PFSK-1 (cell line): ENCODE results near the gene ESYT3.

Experiments
- FOXP2 ChIP-seq: optimal IDR thresholded peaks from 2 replicates; pipeline ENCODE3; 2011; ENCODE audit warnings: borderline replicate concordance, control low read depth, inconsistent platforms; ENCODE audit not compliant: insufficient read depth; ENCODE audit errors: extremely low read length, extremely low read depth
- POLR2AphosphoS5 ChIP-seq: IDR thresholded peaks from 2 replicates; pipeline ENCODE4 v1.6.1; 2012; ENCODE audit warnings: low read depth, mild to moderate bottlenecking, control low read depth, low read length, moderate library complexity
- REST ChIP-seq, 2 experiments: IDR thresholded peaks; 2 replicates each; pipeline versions ENCODE4 v1.6.1 to v1.8.0; 2011 to 2012; ENCODE audit warnings: low read depth in 2 of 2, low read length in 2 of 2, control low read depth in 1 of 2, inconsistent platforms in 1 of 2, mild to moderate bottlenecking in 1 of 2, moderate library complexity in 1 of 2; ENCODE audit not compliant: insufficient read depth in 1 of 2
- SIN3A ChIP-seq: IDR thresholded peaks from 2 replicates; pipeline ENCODE4 v1.6.1; 2012; ENCODE audit warnings: mild to moderate bottlenecking, low read length, moderate library complexity, borderline replicate concordance; ENCODE audit not compliant: insufficient read depth
- TAF1 ChIP-seq: IDR thresholded peaks from 2 replicates; pipeline ENCODE4 v1.6.1; 2012; ENCODE audit warnings: low read length, control low read depth, borderline replicate concordance; ENCODE audit not compliant: insufficient read depth

The ESYT3 gene

GRCh38 chr3:138433892-138434275 lies 532 bp upstream of the ESYT3 start:
- TF ChIP-seq FOXP2: no peak
- no peak for TF ChIP-seq POLR2AphosphoS5
- no peak for TF ChIP-seq SIN3A
- TF ChIP-seq REST (IDR thresholded peaks at IDR 0.05; ENCODE audit: insufficient read depth in 1 of 2, low read depth in 2 of 2, low read length in 2 of 2): no peak
- TF ChIP-seq TAF1: no peak

- TF ChIP-seq FOXP2 (no peak), TAF1 (no peak), SIN3A (no peak), REST (IDR thresholded peaks at IDR 0.05; ENCODE audit: insufficient read depth in 1 of 2, low read depth in 2 of 2, low read length in 2 of 2) (no peak), POLR2AphosphoS5 (no peak)
These were observed 708 bp downstream of the ESYT3 start for GRCh38 chr3:138434875-138435772.

DNA sequence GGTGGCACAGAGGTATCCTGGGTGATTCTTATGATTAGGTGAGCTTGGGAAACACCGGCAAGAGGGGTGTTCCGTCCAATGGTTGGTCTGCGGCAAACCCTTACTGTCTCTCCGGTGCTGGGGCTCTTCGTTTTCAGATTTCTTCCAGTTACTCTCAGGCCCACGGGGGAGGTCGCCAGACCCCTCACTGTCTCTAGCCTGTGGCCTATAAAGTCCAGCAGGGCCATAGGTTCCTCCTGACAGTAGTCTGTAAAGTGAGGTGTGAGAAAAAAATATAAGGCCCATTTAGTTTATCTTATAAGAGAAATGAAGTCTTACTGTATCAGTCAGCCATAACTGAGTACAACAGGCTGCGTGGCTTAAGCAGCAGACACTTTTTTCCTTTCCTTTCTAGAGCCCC lies 1.4 kb downstream of the ESYT3 start:
- TF ChIP-seq REST (IDR thresholded peaks at IDR 0.05; ENCODE audit: insufficient read depth in 1 of 2, low read depth in 2 of 2, low read length in 2 of 2): no peak
- no peak for TF ChIP-seq FOXP2
- TF ChIP-seq POLR2AphosphoS5: no peak
- no peak for TF ChIP-seq SIN3A
- no peak for TF ChIP-seq TAF1

DNA sequence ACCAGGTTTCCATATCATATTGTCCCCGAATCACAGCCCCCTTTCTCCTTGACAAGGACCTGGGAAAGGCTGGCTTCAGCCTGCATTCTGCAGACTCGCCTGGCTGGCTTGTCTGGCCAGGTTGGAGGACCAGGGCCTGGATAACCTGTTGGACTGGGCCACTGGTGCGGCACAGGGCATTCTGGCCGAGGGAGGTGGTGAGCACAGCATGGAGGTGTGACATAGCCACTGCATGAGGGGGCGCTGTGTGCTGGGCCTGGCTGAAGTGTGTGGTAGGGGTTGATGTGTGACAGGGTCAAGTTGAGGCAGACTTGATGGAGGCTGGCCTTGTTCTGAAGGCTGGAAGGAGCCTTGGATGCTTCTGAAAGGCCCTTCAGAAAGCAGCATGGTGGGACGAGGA lies 2.9 kb downstream of the ESYT3 start:
- TF ChIP-seq TAF1 (no peak), REST (IDR thresholded peaks at IDR 0.05; ENCODE audit: insufficient read depth in 1 of 2, low read depth in 2 of 2, low read length in 2 of 2) (no peak), SIN3A (no peak), FOXP2 (no peak)
